PC-3 (cell line): ENCODE results near the gene KTN1. TPM values are rescaled to one million over a fixed set of nuclear protein-coding genes. Genes with fewer than 3 reads are reported as not detected.

Source experiments
- ATAC-seq: fragments of 200-7000 bp; cut with Tn5 transposase; 2 replicates; pipeline ENCODE4 v1.9.1; 2020; ENCODE audit warnings: mild to moderate bottlenecking, moderate library complexity
- BruUV-seq: library from RNA; stranded (reverse); fragments of 400-500 nt; replicated peaks from 2 replicates; lab custom pipeline; 2021; lab: Mats Ljungman, UMichigan
- CTCF ChIA-PET: fragments of 300-600 bp; sonication (Branson Sonifier 250); formaldehyde crosslinking; loops from one replicate; lab custom pipeline; 2022; ENCODE audit warnings: antibody characterized with exemption; lab: Charles Lee
- POLR2A ChIA-PET: fragments of 300-600 bp; sonication (Branson Sonifier 250); formaldehyde crosslinking; loops from one replicate; lab custom pipeline; 2022; ENCODE audit warnings: antibody characterized with exemption; ENCODE audit not compliant: unreplicated experiment; lab: Charles Lee
- DNase-seq: peaks from one replicate; pipeline ENCODE4 v3.0.0-alpha.2; 2015
- H2AFZ ChIP-seq: fragments of 300-600 bp; sonication (generic); 2 replicates; pipeline ENCODE4 v1.6.0; 2016; ENCODE audit warnings: antibody characterized with exemption, low read length
- H3F3A ChIP-seq: fragments of 300-600 bp; sonication (generic); one replicate; pipeline ENCODE4 v1.6.0; 2017; ENCODE audit warnings: antibody characterized with exemption, low read length, control low read depth, mild to moderate bottlenecking; ENCODE audit not compliant: unreplicated experiment
- H3K27ac ChIP-seq: fragments of 300-600 bp; sonication (generic); 2 replicates; pipeline ENCODE4 v1.5.1; 2016; ENCODE audit warnings: mild to moderate bottlenecking, low read length
- H3K27me3 ChIP-seq: fragments of 300-600 bp; sonication (generic); 2 replicates; pipeline ENCODE4 v1.6.1; 2016; ENCODE audit warnings: low read length, mixed read lengths
- H3K36me3 ChIP-seq: fragments of 300-600 bp; sonication (generic); 2 replicates; pipeline ENCODE4 v1.6.1; 2016; ENCODE audit warnings: low read depth, mixed run types, low read length, mixed read lengths
- H3K4me1 ChIP-seq: fragments of 300-600 bp; sonication (generic); 2 replicates; pipeline ENCODE4 v1.5.1; 2016; ENCODE audit warnings: low read length; ENCODE audit not compliant: insufficient read depth
- H3K4me2 ChIP-seq: fragments of 300-600 bp; sonication (generic); 2 replicates; pipeline ENCODE4 v1.6.0; 2016; ENCODE audit warnings: low read length
- H3K4me3 ChIP-seq: fragments of 300-600 bp; sonication (generic); 2 replicates; pipeline ENCODE4 v1.5.1; 2016; ENCODE audit warnings: mild to moderate bottlenecking, low read length, mixed read lengths
- H3K79me2 ChIP-seq: fragments of 300-600 bp; sonication (generic); 2 replicates; pipeline ENCODE4 v1.6.1; 2017; ENCODE audit warnings: low read length, mixed read lengths
- H3K9ac ChIP-seq: fragments of 300-600 bp; sonication (generic); 2 replicates; pipeline ENCODE4 v1.6.0; 2016; ENCODE audit warnings: mild to moderate bottlenecking, low read length
- H3K9me2 ChIP-seq: fragments of 300-600 bp; sonication (generic); replicated peaks from 2 replicates; pipeline ENCODE4 v1.6.1; 2016; ENCODE audit warnings: mixed run types, low read length, mixed read lengths
- H3K9me3 ChIP-seq: fragments of 300-600 bp; sonication (generic); 2 replicates; pipeline ENCODE4 v1.6.1; 2016; ENCODE audit warnings: low read length, mixed read lengths
- H4K20me1 ChIP-seq: fragments of 300-600 bp; sonication (generic); 2 replicates; pipeline ENCODE4 v1.6.1; 2016; ENCODE audit warnings: low read length, mixed read lengths
- CTCF ChIP-seq: fragments of 300-600 bp; sonication (generic); conservative IDR thresholded peaks from 2 replicates; pipeline ENCODE4 v1.5.1; 2017; ENCODE audit warnings: antibody characterized with exemption, low read depth, mild to moderate bottlenecking, low read length
- EZH2 ChIP-seq: fragments of 300-600 bp; sonication (generic); IDR thresholded peaks from one replicate; pipeline ENCODE4 v1.6.1; 2017; ENCODE audit warnings: antibody characterized with exemption, mild to moderate bottlenecking, low read length; ENCODE audit not compliant: unreplicated experiment
- EZH2phosphoT487 ChIP-seq: fragments of 300-600 bp; sonication (generic); IDR thresholded peaks from 2 replicates; pipeline ENCODE4 v1.6.1; 2018; ENCODE audit warnings: mild to moderate bottlenecking, antibody characterized with exemption, low read length, borderline replicate concordance
- intact Hi-C: fragments of 100-400 bp; cut with micrococcal nuclease; formaldehyde crosslinking; loops from 2 replicates; pipeline ENCODE4 v1.9.0; 2023
- total RNA-seq: library from RNA; depleted of rRNA; stranded (reverse); fragments of >200 nt; gene quantifications from 2 replicates; pipeline ENCODE4 v1.2.3, GENCODE V29; 2014

Gene KTN1
- total RNA-seq, 1 experiment from 2014 or later = 251 TPM

DNA sequence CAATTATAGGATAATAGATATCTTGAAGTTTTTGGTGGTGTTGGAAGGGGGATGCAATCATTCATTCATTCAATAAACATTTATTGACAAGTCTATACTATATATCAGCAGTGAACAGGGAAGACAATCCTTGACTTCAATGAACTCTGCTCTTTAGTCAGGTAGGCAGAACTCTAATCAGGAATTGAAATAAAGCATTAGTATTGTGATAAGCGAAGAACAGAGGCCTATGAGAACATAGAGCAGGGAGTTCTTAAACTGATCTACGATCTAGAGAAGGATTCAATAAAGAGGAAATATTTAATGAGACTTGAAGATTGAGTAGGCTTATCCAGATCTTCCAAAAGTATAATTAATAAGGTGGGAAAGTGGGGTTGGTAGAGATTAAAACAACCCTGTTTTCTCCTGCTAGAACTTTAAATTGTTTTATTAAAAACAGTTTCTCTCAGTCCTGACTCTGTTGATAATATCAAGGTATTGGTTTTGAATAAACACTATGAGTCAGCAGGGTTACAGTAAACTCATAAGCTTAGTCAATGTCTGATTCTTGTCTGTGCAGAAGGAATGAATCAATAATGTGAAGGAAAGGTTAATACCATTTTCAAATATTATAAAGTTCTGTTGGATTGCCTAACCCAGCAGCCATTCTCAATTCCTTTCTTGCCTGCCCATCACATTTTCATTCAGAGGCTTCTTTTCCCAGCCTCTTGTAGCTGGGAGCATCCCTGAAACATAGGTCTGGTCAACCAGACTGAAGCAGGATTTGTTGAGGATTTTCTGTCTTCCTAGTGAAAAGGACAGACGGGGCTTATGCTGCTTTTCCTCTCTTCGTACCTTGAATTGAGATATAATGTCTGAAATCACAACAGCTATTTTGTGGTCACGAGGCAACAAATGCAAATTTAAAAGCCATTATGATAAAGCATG, 38.9 kb upstream of the KTN1 start:
- BruUV-seq = no TSS peak
- no peaks in the 10 kb centered on the region for H4K20me1 ChIP-seq
- H3K4me2 ChIP-seq = peak overlapping the region; percentile 71
- intact Hi-C loops = no loop called here
- H3K9me2 ChIP-seq = no peaks in the 10 kb centered on the region
- peak; percentile 92 for DNase-seq
- ChIA-PET POLR2A (no interaction called here), CTCF (no interaction called here)
- H3K27ac ChIP-seq = peak overlapping the region; percentile 63
- no peaks in the 10 kb centered on the region for H3K79me2 ChIP-seq
- no peak for TF ChIP-seq EZH2phosphoT487
- no peak for TF ChIP-seq CTCF
- TF ChIP-seq EZH2 = no peak
- no peaks in the 10 kb centered on the region for H3K27me3 ChIP-seq
- H3K4me3 ChIP-seq = peak overlapping the region; percentile 28
- no peaks in the 10 kb centered on the region for H3K36me3 ChIP-seq
- ATAC-seq = peak; percentile 98
- peak overlapping the region; percentile 18 for H3K9ac ChIP-seq
- H2AFZ ChIP-seq = peak overlapping the region; percentile 0; the same call in 1 of the 2 replicates
- H3K9me3 ChIP-seq = no peaks in the 10 kb centered on the region
- peaks cover 32% of the 10 kb centered on the region for H3K4me1 ChIP-seq
- H3F3A ChIP-seq = peaks cover 8% of the 10 kb centered on the region

DNA sequence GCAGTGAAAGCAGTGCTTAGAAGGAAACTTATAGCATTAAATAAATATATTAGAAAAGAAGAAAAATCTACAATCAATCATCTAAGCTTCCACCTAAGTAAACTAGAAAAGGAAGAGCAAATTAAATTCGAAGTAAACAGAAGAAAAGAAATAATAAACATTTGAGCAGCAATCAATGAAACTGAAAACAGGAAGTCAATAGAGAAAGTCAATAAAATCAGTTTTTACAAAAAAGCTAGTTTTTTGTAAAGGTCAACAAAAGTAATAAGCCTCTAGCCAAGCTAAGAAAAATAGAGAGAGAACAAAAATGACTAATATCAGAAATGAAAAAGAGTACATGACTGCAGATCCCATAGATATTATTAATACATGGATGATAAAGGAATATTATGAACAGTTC, 34.2 kb upstream of the KTN1 start:
- BruUV-seq = no TSS peak
- Histone ChIP-seq H3K27me3 (no peaks in the 10 kb centered on the region), H4K20me1 (no peaks in the 10 kb centered on the region), H3K4me1 (peaks cover 18% of the 10 kb centered on the region), H3K9ac (no peak overlapping the region), H3K4me3 (no peak overlapping the region), H3K27ac (no peak overlapping the region), H3K79me2 (no peaks in the 10 kb centered on the region), H3K9me3 (no peaks in the 10 kb centered on the region), H3F3A (peaks cover 3% of the 10 kb centered on the region), H3K9me2 (no peaks in the 10 kb centered on the region), H3K4me2 (no peak overlapping the region), H2AFZ (no peak overlapping the region), H3K36me3 (no peaks in the 10 kb centered on the region)
- POLR2A ChIA-PET = no interaction called here
- intact Hi-C loops = no loop called here
- ATAC-seq (no peak), DNase-seq (no peak)
- CTCF ChIA-PET = no interaction called here
- TF ChIP-seq EZH2phosphoT487 (no peak), CTCF (no peak), EZH2 (no peak)
